ENCODE data around the gene NOTCH1. TPM values are rescaled to one million over a fixed set of nuclear protein-coding genes. Genes with fewer than 3 reads are reported as not detected.

The NOTCH1 gene
- total RNA-seq, 1 donor from 2014 or later: 23.1 TPM

DNA sequence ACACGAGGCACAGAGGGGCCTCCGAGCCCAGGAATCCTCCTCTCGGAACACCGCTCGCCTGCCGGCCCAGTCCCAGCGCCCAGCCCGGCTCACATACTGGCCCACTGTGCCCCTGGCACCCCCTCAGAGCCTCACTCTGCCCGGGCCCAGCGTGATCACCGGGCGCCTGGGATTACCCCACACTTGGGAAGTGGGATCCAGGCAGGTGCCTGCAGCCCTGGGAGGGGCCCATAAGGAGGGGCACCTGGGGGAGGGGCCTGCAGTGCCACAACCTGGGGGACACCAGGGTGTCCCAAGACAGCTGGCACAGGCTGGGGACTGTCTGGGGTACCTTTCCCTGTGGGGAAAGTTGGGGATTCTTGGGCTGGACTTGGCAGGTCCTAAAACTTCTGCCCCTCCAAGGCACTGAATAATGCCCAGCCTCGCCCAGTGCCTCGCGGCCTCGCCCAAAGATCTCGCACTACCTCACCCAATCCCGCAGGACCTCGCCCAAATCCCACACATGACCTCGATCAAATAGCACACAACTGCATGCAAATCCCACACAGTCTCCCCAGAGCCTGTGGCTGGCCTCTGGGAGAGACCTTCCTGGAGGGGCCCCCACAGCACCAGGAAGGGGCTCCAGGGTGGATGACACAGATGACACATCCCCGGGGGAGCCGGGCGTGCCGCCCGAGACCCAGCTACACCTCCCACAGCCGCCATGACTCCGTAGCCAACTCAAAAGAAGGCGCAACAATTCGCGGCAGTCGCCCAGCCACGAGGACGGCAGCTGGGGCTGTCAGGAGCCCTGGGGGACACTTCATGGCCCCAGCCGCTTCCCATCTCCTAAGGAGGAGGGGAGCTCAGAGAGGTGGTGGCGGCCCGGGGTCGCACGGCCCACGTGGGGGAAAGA is 13.7 kb downstream of the NOTCH1 start:
- DNase-seq (ENCODE audit: low spot score): no peak

DNA sequence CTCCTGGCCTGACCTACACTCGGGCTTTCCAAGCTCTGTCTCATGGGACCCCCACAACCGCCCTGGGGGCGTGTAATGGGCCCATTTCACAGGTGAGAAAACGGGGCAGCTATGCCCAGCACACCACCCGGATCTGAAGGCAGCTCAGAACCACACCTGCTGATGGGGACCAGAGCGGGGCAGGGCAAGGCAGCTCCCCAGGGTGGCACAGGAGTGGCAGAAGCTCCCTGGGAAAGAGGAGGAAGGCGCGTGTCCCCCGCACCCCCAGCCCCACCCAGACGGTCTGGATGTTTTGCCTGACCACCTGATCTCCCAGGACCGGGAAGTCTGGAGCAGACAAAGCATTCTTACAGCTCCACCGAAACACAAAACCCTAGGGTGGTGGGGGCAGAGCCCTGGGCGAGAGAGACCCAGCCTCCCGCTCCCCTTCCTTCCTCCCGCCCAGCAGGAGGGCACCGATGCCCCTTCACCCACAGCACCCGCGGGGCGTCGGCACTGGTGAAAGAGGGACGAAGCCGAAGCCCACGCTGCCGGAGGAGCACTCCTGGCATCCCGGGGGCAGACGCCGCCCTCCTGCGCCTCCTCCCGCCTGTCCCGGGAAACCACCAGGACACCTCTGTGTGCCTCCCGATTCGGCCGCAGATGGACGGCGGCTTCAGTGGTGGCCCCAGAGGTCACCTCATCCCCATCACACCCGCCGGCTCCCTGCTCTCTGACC is 14.5 kb downstream of the NOTCH1 start:
- no peak for DNase-seq (ENCODE audit: low spot score)

DNA sequence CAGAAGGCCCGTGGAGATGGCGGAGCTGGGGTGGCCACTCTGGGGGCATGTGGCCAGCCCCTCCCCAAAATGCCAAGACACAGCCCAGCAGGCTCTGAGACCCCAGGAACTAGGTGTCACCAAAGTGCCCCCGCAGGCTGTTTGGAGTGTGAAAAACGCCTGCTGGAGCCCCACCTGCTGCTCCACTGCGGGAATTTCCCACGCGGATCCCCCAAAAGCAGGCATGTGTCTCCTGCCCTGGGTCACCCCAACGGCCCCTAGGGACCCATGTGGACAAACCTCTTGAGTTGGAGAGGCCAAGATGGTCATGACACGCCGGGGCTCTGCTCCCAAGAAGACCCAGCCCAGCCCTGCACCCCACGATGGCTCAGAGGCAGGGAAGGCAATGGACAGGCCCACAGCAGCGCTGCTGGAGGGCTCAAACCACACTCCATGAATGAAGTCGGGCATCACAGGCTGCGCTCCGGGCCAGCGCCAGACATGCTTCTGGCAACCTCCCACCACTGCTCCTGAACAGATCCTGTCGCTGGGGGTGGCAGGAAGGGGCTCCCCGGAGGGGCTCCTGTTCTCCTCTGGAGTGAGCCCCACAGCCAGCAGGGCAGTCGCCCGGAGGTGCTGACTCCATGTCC is 15.3 kb downstream of the NOTCH1 start:
- DNase-seq (ENCODE audit: low spot score): no peak

DNA sequence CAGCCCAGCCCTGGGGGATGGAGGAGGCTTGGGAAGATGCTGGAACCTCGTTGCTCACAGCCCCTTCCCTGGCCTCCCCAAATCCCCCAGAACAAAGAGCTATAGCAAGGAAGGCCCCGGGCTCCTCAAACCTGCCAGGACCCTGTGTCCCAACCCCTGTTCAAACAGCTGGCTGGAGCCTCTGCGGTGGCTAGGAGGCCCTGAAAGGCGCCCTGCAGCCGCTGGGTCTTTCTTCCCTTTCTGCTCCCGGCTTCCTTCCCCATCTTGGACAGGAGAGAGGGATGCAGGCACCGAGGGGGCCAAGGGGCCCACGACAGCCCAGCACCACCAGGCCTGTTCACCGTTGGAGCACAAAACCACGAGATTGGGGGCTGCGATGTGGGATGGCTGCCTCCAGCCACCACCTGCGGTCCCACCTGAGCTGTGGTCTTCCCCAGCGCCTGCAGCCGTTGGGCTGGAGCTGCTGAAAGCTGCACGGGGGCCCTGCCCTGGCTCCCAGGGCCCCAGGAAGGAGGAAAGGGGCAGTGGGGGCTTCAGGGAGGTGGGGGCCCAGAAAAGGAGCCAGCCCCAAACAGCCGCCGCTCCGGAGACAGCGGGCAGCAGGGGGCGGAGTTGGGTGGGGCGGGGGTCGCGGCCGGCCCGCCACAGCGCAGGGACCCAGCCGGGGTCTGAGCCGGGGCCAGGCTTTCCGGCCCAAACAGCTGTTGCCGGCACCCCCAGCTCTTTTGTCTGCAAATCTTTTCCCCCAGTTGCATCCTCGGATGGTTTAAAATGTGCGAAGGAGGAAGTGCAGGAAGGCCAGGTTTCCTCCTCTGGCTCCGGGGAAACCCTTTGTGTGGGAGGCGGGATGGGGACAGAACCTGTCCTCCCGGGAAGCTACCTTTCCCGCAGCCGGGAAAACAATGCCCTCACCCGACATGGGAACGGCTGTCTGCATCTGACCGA is 16.1 kb downstream of the NOTCH1 start:
- no peak for DNase-seq (ENCODE audit: low spot score)

DNA sequence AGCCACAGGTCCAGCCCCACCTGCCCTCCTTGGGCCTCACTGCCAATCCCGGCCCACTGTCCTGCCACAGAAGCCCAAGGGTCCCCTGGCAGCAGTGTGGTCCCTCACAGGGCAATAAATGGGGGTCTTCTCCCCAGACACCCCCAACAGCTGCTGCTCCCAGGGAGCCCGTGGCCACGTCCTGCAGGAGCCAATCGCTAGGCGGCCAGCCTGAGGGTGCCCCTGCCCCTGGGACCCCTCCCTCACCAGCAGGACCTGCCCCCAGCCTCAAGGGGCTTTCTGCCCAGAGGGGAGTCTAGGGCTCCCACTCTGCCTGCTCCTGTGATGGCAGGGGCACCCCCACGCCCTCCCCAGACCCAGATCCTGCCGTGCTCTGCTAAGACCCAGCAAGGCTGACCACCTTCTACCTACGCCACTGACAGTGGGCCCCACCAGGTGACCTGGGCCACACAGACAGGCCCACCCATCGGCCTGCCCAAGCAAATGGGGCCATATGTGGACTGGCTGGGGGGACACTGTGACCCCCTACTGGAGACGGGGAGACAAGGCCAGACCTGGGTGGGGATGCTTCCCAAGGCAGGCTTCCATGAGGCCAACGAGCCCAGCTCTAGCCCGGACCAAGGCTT is 17.0 kb downstream of the NOTCH1 start:
- DNase-seq (ENCODE audit: low spot score): no peak

DNA sequence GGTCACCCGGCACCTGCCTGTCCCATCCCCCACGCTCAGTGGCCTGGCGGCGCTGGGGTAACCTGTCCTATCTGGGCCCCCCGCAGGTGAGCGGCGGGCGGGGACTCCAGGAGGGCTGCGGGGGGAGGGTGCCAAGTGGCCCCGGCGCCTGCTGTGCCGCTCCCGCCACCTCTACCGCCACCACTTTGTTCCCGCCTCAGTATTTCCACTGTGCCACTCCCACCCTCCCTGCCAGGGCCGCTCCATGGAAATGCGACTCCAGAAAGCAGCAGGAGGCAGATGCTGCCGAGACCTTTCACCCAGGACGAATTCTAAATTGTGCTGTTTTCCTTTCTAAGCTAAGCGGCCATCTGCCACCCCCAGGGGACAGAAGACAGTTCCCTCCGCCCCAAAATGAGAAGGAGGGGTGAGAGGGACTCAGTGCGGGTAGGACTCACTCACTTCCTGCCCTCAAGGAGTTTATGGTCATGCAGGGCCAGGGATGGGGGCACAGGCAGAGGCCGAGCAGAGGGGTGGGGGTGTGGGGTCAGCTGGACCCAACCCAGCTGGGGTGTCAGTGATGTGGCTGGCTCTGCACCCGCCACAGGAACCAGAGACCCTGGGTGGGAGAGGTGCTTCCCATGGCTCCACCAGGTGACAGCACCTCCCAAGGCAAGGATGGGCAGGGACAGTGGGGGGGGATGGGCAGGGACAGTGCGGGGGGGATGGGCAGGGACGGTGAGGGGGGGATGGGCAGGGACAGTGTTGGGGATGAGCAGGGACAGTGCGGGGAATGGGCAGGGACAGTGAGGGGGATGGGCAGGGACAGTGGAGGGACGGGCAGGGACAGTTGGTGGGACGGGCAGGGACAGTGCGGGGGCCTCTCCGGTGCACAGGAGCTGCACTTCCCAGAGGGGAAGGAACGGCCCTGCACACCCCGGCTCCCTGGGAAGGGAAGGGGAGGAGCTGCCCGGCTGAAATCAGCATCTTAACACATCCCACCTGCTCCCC is 17.8 kb downstream of the NOTCH1 start:
- DNase-seq (ENCODE audit: low spot score): peak; percentile 22

DNA sequence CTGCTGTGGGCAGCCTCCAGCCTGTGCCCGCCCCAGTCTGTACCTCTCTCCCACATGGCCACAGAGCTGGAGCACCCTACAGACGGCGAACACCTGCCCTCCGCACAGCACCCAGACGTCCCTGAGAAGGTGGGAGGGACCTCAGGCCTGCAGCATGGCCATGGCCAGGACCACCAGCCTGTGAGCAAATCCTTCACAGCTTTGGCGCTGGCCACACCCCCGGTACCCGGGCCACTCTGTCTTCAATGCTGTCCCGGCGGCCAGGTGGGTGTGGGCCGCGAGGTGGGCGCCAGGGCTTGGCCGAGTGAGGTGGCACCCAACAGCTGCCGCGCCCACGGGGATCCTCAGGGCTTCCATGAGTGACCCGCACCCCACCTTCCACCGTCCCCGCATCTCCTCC is 18.7 kb downstream of the NOTCH1 start:
- no peak for DNase-seq (ENCODE audit: low spot score)

DNA sequence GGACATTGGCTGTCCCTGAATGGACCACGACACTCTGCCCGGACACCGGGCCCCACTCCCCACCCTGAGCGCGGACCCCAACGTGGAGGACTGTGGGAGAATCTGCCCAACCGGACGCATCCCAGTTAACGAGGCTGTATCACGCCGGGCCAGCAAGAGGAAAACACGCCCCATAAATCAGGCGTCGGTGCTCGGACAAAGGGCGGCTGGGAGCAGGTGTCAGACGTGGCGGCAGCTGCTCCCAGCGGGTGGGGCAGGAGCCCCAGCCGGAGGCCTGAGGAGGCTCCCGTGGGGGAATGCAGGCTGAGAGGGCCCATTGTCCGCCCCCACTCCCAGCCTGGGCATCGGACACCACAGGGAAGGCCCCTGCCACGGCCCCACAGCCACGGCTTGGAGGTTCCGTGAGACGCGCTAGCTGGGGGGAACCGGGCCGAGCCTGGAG is 19.2 kb downstream of the NOTCH1 start:
- no peak for DNase-seq (ENCODE audit: low spot score)

DNA sequence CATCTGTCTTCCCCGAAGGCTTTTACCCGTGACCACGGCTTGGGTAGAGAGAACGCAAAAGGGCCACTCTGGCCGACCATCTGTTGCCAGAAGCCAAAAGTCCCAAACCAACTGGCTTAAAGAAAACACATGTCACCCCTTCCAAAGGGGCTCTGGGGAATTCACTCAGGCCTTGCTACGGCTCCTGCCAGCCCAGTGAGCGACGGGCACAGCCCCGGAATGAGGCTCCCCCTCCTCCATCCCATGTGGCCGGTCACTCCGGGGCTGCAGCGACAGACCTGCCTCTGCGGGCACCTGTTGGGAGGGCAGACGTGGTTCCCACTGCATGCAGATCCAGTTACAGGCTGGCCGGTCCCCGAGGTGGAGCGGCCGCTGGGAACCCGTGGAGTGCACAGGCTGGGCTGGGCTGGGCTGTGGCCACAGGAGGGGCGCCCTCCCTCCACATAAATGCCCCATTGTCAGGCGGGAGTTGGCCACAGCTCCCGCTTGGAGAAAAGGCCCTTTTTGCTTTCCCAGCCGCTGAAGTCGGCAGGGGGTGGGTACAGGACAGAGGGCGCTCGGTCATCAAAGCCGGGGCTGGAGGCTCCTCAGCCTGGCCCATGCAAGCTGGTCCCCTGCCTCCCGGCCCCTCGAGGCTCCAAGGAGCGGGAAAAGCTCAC is 19.9 kb downstream of the NOTCH1 start:
- no peak for DNase-seq (ENCODE audit: low spot score)

DNA sequence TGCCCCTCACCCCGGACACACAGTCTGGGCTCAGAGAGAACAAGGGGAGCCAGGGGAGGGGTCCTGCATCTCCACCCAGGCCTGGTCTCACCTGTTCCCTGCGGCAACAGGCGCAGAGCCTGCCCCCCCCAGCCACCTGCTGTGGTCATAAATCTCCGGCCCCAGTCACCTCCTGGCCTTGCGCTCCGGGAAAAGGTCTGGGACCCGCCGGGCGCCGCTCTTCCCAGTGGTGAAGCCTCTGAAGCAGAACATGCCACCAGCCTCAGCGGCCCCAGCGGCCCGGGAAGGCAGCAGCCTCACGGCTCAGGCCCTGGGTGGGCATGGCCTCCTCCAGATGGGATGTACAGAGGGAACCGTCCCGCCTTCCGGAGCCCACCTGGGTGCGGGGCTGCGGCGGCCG is 20.6 kb downstream of the NOTCH1 start:
- no peak for DNase-seq (ENCODE audit: low spot score)

DNA sequence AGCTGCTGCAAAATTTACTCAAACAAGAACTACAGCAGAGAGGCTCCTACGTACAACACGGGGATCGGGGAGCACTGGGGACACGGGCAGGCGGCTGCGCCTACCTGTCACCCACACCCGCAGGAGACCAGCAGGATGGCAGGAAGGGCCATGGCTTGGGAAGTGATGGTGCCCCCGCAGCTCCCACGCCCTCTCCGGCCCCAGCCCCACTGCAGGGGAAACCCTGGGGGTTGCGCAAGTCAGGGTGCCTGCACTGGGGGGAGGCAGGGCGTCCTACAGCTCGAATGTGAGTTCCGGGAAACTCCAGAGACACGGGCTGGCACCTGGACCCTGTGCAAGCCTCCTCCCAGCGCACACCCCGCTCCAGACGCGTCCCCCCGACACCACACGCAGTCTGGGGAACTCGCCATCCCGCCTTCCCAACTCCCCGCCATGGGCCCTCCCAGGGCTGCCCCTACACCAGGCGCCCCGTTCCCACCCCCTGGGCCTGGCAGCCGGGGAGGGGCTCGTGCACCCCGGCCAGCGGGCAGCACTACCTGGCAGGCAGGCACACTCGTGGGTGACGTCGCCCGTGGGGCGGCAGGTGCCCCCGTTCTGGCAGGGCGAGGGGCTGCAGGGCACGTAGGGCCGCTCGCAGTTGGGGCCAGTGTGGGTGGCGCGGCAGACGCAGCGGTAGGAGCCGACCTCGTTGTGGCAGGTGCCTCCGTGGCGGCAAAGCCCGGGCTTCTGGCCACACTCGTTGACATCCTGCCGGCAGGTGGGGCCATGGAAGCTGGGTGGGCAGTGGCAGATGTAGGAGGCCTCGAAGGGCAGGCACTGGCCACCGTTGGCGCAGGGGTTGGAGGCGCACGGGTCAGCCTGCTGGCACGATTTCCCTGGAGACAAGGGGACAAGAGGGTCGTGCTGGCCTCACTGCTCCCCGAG is 23.3 kb downstream of the NOTCH1 start:
- DNase-seq (ENCODE audit: low spot score): no peak

DNA sequence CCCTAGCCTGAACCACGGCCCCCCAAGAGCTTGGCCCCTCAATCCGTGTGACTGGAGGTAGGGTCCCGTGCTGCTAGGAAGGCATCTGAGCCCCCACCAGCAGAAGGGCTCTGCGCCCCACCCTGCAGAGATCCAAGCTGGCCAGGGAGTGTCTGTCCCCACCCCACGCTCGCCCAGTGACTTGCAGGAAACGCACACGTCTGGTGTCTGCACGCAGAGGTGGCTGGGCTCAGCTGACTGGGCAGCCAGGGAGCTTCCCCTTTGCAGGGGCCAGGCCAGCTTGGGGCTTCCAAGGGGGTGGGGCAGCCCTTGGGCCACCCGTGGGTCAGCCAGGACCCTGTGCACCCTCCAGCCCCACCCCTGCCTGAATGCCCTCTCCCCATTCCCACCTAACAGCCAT is 24.3 kb downstream of the NOTCH1 start:
- DNase-seq (ENCODE audit: low spot score): peak; percentile 28

DNA sequence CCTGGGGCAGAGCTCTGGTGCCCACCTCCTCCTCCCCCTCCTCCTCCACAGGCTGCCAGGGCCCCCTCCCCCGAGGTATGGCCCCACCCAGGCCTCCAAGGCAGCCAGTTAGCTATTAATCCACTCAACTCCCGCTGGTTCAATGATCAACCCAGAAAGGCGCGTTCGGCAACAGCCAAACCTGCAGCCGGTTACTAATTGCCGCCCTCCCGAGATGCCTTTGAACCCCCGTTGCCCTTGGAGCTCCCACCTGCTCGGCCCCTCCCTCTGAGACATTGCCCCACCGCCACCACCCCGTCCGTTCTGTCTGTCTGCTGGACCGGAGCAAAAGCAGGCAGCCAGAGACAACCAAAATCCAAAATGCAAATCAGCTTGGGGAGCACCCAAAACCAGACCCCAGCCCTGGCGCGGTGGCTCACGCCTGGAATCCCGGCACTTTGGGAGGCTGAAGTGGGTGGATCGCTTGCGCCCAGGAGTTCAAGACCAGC is 25.8 kb downstream of the NOTCH1 start:
- DNase-seq (ENCODE audit: low spot score): no peak

DNA sequence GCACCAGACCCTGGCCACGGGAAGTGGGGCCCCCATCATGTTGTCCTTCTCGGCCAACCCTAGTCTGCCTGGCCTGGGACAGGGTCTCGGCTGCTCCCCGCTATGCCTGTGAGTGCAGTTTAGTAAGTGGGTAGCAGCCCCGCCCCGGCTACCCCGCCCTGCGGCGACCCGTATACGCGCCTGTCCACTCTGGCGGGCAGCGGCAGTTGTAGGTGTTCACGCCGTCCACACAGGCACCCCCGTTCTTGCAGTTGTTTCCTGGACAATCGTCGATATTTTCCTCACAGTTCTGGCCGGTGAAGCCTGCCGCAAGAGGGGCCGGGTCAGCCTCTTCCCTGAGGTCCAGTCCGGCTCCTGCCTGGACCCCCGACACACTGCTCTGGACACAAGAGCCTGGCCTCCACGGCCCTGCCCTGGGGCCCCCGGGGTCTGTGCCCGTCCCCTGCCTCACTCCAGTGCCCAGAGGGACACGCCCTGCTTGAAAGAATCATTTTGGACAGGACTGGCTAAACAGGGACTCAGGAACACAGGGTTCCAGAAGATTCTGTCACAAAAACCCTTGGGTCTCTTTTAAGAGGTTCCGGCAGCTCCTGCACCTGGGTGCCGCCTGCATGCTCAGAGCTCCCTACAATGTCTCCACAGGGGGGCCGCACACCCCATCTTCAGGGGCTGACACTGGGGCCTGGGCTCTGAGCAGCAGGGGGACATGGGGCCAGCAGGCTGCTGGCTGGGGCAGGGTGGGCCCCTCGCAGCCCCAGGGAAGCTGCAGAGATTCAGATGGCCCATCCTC is 26.4 kb downstream of the NOTCH1 start:
- DNase-seq (ENCODE audit: low spot score): no peak

DNA sequence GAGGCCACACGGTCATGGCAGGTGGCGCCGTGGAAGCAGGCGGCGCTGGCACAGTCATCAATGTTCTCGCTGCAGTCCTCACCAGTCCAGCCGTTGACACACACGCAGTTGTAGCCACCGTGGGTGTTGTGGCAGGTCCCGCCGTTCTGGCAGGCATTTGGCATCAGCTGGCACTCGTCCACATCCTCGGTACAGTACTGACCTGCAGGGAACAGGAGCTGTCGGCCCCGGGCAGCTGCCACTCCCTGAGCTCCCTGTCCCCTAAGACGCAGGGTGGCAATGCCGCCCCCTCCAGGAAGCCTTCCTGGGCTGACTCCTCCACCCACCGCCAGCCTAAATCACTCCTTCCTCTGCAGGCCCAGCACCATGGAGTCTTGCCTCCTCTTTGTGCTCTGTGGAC is 27.2 kb downstream of the NOTCH1 start:
- no peak for DNase-seq (ENCODE audit: low spot score)

DNA sequence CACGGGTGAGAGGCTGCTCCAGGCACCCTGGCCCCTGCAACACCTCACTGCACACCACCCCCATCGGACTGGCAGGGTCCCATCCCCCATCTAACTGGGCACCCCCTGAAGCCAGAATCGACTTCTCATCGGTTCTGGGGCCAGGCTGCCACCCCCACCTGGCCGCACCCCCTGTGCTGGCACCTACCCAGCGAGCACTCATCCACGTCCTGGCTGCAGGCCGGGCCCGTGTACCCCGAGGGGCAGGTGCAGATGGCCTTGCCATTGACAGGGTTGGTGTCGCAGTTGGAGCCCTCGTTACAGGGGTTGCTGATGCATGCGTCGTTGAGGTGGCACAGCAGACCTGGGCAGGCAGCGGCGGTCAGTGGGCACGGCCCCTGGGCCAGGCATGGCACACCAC is 27.9 kb downstream of the NOTCH1 start:
- no peak for DNase-seq (ENCODE audit: low spot score)

Data from umbilical cord (tissue), 2 donors.